AG10803 (cell line): ENCODE data around the gene COL4A1.
A peak's percentile ranks its signal among the peaks of the same experiment; 100 is the strongest.
"Not testable (repeated sequence)": the region's sequence is repeated elsewhere in the genome, so short reads cannot be mapped to it uniquely, and the experiment has no call there.

Source experiments
- DNase-seq: peaks from one replicate; pipeline ENCODE4 v3.0.0; 2010; ENCODE audit warnings: low read depth
- H3K4me3 ChIP-seq: 2 replicates; pipeline ENCODE4 v1.5.1; 2011; ENCODE audit warnings: mild to moderate bottlenecking, low read length, control low read depth
- TF ChIP-seq, protein P1 (sequence below): conservative IDR thresholded peaks from 2 replicates; pipeline ENCODE4 v1.5.1; 2011; ENCODE audit warnings: mild to moderate bottlenecking, low read length, control low read depth, inconsistent platforms

The COL4A1 gene

DNA sequence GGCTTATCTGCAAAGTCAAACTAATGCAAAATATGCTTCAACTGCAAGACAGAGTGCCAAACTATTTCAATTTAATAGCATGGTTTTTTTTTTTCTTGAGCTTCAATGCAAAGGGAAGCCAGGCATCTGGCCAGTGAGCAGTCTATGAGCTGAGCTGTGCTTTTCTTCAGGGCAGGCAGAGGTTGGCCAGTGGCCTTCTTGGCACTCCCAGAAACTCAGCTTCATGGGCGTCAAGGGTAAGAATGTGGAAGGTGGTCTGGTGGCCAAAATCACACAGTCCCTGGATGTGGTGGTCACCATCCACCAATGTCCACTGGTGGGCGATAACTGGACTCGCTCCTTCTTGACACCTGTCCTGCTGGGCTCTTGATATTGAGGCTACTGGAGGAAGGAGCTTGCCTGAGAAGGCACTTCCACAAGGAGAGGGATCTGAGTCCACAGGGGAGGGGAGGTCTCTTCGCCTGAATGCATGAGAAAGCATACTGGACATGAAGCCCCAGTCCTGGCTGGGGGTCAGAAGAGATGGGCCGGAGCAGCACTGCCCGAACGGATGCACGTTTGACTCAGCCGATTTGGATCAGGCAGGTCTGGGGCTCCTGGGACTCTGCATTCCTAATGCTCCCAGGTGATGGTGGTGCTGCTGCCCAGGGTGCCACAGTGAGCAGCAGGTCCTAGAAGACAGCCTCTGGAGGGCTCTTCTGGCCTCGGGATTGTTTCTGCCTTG is 17.2 kb upstream of the COL4A1 start:
- TF ChIP-seq, protein P1, sequence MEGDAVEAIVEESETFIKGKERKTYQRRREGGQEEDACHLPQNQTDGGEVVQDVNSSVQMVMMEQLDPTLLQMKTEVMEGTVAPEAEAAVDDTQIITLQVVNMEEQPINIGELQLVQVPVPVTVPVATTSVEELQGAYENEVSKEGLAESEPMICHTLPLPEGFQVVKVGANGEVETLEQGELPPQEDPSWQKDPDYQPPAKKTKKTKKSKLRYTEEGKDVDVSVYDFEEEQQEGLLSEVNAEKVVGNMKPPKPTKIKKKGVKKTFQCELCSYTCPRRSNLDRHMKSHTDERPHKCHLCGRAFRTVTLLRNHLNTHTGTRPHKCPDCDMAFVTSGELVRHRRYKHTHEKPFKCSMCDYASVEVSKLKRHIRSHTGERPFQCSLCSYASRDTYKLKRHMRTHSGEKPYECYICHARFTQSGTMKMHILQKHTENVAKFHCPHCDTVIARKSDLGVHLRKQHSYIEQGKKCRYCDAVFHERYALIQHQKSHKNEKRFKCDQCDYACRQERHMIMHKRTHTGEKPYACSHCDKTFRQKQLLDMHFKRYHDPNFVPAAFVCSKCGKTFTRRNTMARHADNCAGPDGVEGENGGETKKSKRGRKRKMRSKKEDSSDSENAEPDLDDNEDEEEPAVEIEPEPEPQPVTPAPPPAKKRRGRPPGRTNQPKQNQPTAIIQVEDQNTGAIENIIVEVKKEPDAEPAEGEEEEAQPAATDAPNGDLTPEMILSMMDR: no peak
- DNase-seq: no peak
- H3K4me3 ChIP-seq: no peak overlapping the region

- TF ChIP-seq, protein P1: peak; percentile 5; the same call in 1 of the 2 replicates
- DNase-seq: peak; percentile 89
- no peak overlapping the region for H3K4me3 ChIP-seq
Measured at GRCh38 chr13:110323172-110323891, 16.4 kb upstream of the COL4A1 start.

DNA sequence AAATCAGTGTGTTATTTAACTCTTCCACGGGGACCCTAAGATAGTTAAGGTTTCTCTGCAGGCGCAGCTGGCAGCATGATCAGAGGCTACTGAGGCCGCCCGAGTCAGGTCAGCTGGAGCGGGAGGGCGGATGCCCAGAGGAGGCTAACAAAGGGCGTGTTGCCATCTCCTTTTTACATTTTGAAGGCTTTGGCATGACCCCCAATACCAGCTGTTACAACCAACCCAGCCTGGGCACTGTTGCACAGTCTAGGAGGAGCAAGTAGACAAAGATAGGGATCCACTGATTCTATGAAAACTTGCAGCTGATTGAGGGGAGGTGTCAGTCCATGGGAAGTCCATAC is 15.8 kb upstream of the COL4A1 start:
- no peak overlapping the region for H3K4me3 ChIP-seq
- no peak for DNase-seq
- TF ChIP-seq, protein P1: no peak

- DNase-seq: no peak
- TF ChIP-seq, protein P1: no peak
- H3K4me3 ChIP-seq: no peak overlapping the region
Measured at GRCh38 chr13:110322126-110322827, 15.3 kb upstream of the COL4A1 start.

GRCh38 chr13:110321573-110321972 is 14.6 kb upstream of the COL4A1 start:
- not testable (repeated sequence) for H3K4me3 ChIP-seq, DNase-seq

GRCh38 chr13:110320645-110321044 is 13.7 kb upstream of the COL4A1 start:
- no peak for DNase-seq
- H3K4me3 ChIP-seq: no peak overlapping the region
- TF ChIP-seq, protein P1: no peak

DNA sequence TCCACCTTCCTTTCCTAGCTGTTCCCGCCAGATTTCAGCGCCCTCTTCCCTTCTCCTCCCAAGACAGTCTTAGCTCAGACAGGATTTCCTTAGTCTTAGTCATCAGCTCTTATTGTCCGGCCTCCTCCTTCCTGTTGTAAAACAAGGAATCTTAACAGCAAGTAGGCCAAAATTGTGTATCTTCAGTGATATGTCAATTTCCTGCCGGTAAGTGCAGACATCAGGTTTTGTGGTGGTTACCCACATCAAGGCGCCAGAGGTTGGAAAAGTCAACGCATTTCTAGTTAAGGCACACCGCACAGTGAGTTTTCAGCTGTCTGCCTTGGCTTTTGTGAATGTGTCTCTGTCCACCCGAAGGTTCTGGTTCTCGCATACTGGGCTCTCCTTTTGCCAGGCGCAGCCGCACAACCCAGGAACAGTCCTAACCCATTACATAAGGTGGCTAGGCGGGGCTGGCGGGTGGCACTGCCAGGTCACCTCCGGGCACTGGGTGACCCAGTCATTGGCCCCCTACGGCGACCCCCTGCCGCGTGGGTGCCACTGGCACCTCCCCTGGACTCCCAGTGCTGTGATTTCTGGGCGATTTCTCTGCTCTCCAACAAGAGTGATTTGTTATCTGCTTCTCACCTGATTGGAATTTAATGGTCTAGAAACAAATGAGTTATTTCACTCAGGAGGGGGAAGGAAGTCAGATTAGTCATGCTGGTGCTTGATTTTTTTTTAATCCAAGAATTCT is 13.0 kb upstream of the COL4A1 start:
- TF ChIP-seq, protein P1: no peak
- peak; percentile 77 for DNase-seq
- no peak overlapping the region for H3K4me3 ChIP-seq
